Neuron (in vitro differentiated cells): ENCODE measurements around the gene ZNF609.
A peak's percentile ranks its signal among the peaks of the same experiment; 100 is the strongest.

Source experiments
- H2AFZ ChIP-seq: one replicate; pipeline ENCODE4 v1.6.1; 2013; ENCODE audit warnings: low read depth, mild to moderate bottlenecking, inconsistent platforms, low read length, moderate library complexity
- H3K27me3 ChIP-seq: one replicate; pipeline ENCODE4 v1.6.1; 2013; ENCODE audit warnings: low read length; ENCODE audit not compliant: insufficient read depth
- H3K36me3 ChIP-seq: one replicate; pipeline ENCODE4 v1.6.1; 2013; ENCODE audit warnings: low read length; ENCODE audit not compliant: insufficient read depth
- H3K4me1 ChIP-seq: one replicate; pipeline ENCODE4 v1.6.1; 2013; ENCODE audit warnings: low read length; ENCODE audit not compliant: insufficient read depth
- H3K4me3 ChIP-seq: 2 replicates; pipeline ENCODE4 v1.5.1; 2013; ENCODE audit warnings: mild to moderate bottlenecking, low read length, moderate library complexity
- H3K9me3 ChIP-seq: one replicate; pipeline ENCODE4 v1.6.1; 2013; ENCODE audit warnings: low read length

ZNF609 gene

GRCh38 chr15:64702816-64703631 lies 242.6 kb downstream of the ZNF609 start:
- Histone ChIP-seq H2AFZ (no peak overlapping the region), H3K4me1 (peaks cover 37% of the 10 kb centered on the region), H3K4me3 (peak overlapping the region; percentile 96), H3K36me3 (peaks cover 9% of the 10 kb centered on the region), H3K27me3 (no peaks in the 10 kb centered on the region), H3K9me3 (no peaks in the 10 kb centered on the region)

- Histone ChIP-seq H3K4me1 (peaks cover 37% of the 10 kb centered on the region), H3K27me3 (no peaks in the 10 kb centered on the region), H3K9me3 (no peaks in the 10 kb centered on the region), H3K4me3 (peak overlapping the region; percentile 96), H2AFZ (no peak overlapping the region), H3K36me3 (peaks cover 9% of the 10 kb centered on the region)
These were observed 243.2 kb downstream of the ZNF609 start for GRCh38 chr15:64703632-64703959.

- Histone ChIP-seq H2AFZ (no peak overlapping the region), H3K27me3 (no peaks in the 10 kb centered on the region), H3K4me1 (peaks cover 27% of the 10 kb centered on the region), H3K4me3 (no peak overlapping the region), H3K9me3 (no peaks in the 10 kb centered on the region), H3K36me3 (peaks cover 9% of the 10 kb centered on the region)
These were observed 244.6 kb downstream of the ZNF609 start for GRCh38 chr15:64705006-64705405.

GRCh38 chr15:64706011-64706911 lies 245.9 kb downstream of the ZNF609 start:
- no peaks in the 10 kb centered on the region for H3K27me3 ChIP-seq
- no peaks in the 10 kb centered on the region for H3K9me3 ChIP-seq
- no peak overlapping the region for H3K4me3 ChIP-seq
- peaks cover 14% of the 10 kb centered on the region for H3K4me1 ChIP-seq
- no peak overlapping the region for H2AFZ ChIP-seq
- H3K36me3 ChIP-seq = peaks cover 3% of the 10 kb centered on the region

- H2AFZ ChIP-seq = no peak overlapping the region
- no peak overlapping the region for H3K4me3 ChIP-seq
- no peaks in the 10 kb centered on the region for H3K9me3 ChIP-seq
- no peaks in the 10 kb centered on the region for H3K27me3 ChIP-seq
- H3K36me3 ChIP-seq = peaks cover 4% of the 10 kb centered on the region
- no peaks in the 10 kb centered on the region for H3K4me1 ChIP-seq
These were observed 250.5 kb downstream of the ZNF609 start for GRCh38 chr15:64710676-64711428.

GRCh38 chr15:64712353-64712752 lies 252.0 kb downstream of the ZNF609 start:
- H2AFZ ChIP-seq = no peak overlapping the region
- no peak overlapping the region for H3K4me3 ChIP-seq
- no peaks in the 10 kb centered on the region for H3K27me3 ChIP-seq
- no peaks in the 10 kb centered on the region for H3K4me1 ChIP-seq
- H3K9me3 ChIP-seq = no peaks in the 10 kb centered on the region
- peaks cover 12% of the 10 kb centered on the region for H3K36me3 ChIP-seq

- Histone ChIP-seq H2AFZ (no peak overlapping the region), H3K27me3 (no peaks in the 10 kb centered on the region), H3K9me3 (no peaks in the 10 kb centered on the region), H3K36me3 (peaks cover 12% of the 10 kb centered on the region), H3K4me1 (no peaks in the 10 kb centered on the region), H3K4me3 (no peak overlapping the region)
These were observed 253.2 kb downstream of the ZNF609 start for GRCh38 chr15:64713592-64713991.

GRCh38 chr15:64716452-64716851 lies 256.1 kb downstream of the ZNF609 start:
- Histone ChIP-seq H3K4me3 (no peak overlapping the region), H3K27me3 (no peaks in the 10 kb centered on the region), H3K9me3 (no peaks in the 10 kb centered on the region), H3K4me1 (no peaks in the 10 kb centered on the region), H2AFZ (no peak overlapping the region), H3K36me3 (peaks cover 12% of the 10 kb centered on the region)

GRCh38 chr15:64717130-64717529 lies 256.8 kb downstream of the ZNF609 start:
- Histone ChIP-seq H2AFZ (no peak overlapping the region), H3K4me1 (no peaks in the 10 kb centered on the region), H3K27me3 (no peaks in the 10 kb centered on the region), H3K9me3 (no peaks in the 10 kb centered on the region), H3K36me3 (peaks cover 10% of the 10 kb centered on the region), H3K4me3 (no peak overlapping the region)

- Histone ChIP-seq H3K4me1 (no peaks in the 10 kb centered on the region), H2AFZ (no peak overlapping the region), H3K9me3 (no peaks in the 10 kb centered on the region), H3K36me3 (peaks cover 8% of the 10 kb centered on the region), H3K27me3 (no peaks in the 10 kb centered on the region), H3K4me3 (no peak overlapping the region)
These were observed 257.5 kb downstream of the ZNF609 start for GRCh38 chr15:64717735-64718495.

- H3K27me3 ChIP-seq = no peaks in the 10 kb centered on the region
- H2AFZ ChIP-seq = no peak overlapping the region
- H3K36me3 ChIP-seq = peaks cover 8% of the 10 kb centered on the region
- no peaks in the 10 kb centered on the region for H3K9me3 ChIP-seq
- H3K4me3 ChIP-seq = no peak overlapping the region
- H3K4me1 ChIP-seq = no peaks in the 10 kb centered on the region
These were observed 259.8 kb downstream of the ZNF609 start for GRCh38 chr15:64720188-64720587.

GRCh38 chr15:64730151-64730550 lies 269.8 kb downstream of the ZNF609 start:
- Histone ChIP-seq H3K4me1 (no peaks in the 10 kb centered on the region), H2AFZ (no peak overlapping the region), H3K36me3 (no peaks in the 10 kb centered on the region), H3K4me3 (no peak overlapping the region), H3K27me3 (no peaks in the 10 kb centered on the region), H3K9me3 (no peaks in the 10 kb centered on the region)
